OCI-M2 (cell line): Measurements from ENCODE around the gene ADAM22.

Experiments used
- DNase-seq: peaks from one replicate; lab custom pipeline; 2025; ENCODE audit not compliant: unreplicated experiment; lab: John Stamatoyannopoulos, UW

ADAM22 gene

GRCh38 chr7:88102675-88103074, 168.6 kb downstream of the ADAM22 start:
- no peak for DNase-seq

- no peak for DNase-seq
Measured at GRCh38 chr7:88104732-88105131, 170.7 kb downstream of the ADAM22 start.

- no peak for DNase-seq
Measured at GRCh38 chr7:88105231-88105630, 171.2 kb downstream of the ADAM22 start.

GRCh38 chr7:88106434-88106833, 172.4 kb downstream of the ADAM22 start:
- DNase-seq, result no peak

- DNase-seq, result no peak
Measured at GRCh38 chr7:88109612-88110011, 175.6 kb downstream of the ADAM22 start.

- DNase-seq, result no peak
Measured at GRCh38 chr7:88111140-88111743, 177.2 kb downstream of the ADAM22 start.

- no peak for DNase-seq
Measured at GRCh38 chr7:88111954-88112471, 178.0 kb downstream of the ADAM22 start.

- no peak for DNase-seq
Measured at GRCh38 chr7:88115258-88115796, 181.3 kb downstream of the ADAM22 start.

GRCh38 chr7:88115816-88116215, 181.8 kb downstream of the ADAM22 start:
- no peak for DNase-seq

- no peak for DNase-seq
Measured at GRCh38 chr7:88116235-88116795, 182.3 kb downstream of the ADAM22 start.

- no peak for DNase-seq
Measured at GRCh38 chr7:88117325-88117724, 183.3 kb downstream of the ADAM22 start.

- DNase-seq, result no peak
Measured at GRCh38 chr7:88121335-88121734, 187.3 kb downstream of the ADAM22 start.

GRCh38 chr7:88127637-88128290, 193.7 kb downstream of the ADAM22 start:
- no peak for DNase-seq

- DNase-seq, result no peak
Measured at GRCh38 chr7:88132725-88133124, 198.7 kb downstream of the ADAM22 start.

GRCh38 chr7:88140947-88141346, 206.9 kb downstream of the ADAM22 start:
- DNase-seq, result no peak

- DNase-seq, result no peak
Measured at GRCh38 chr7:88141479-88141878, 207.4 kb downstream of the ADAM22 start.

GRCh38 chr7:88141953-88142352, 207.9 kb downstream of the ADAM22 start:
- DNase-seq, result no peak

- no peak for DNase-seq
Measured at GRCh38 chr7:88146616-88147015, 212.6 kb downstream of the ADAM22 start.

- no peak for DNase-seq
Measured at GRCh38 chr7:88147341-88147740, 213.3 kb downstream of the ADAM22 start.

- DNase-seq, result no peak
Measured at GRCh38 chr7:88147949-88148348, 213.9 kb downstream of the ADAM22 start.

- DNase-seq, result no peak
Measured at GRCh38 chr7:88150033-88150432, 216.0 kb downstream of the ADAM22 start.

GRCh38 chr7:88151119-88151790, 217.2 kb downstream of the ADAM22 start:
- DNase-seq, result no peak
